Upper lobe of right lung (tissue), 1 donor: Measurements from ENCODE around the gene CCNY. TPM values are rescaled to one million over a fixed set of nuclear protein-coding genes. Genes with fewer than 3 reads are reported as not detected.

Experiments
- ATAC-seq: fragments of 200-7000 bp; cut with Tn5 transposase; one replicate; pipeline ENCODE4 v1.9.1; 2020; ENCODE audit warnings: mild to moderate bottlenecking, moderate library complexity
- DNase-seq: peaks from one replicate; pipeline ENCODE4 v3.0.0-alpha.2; 2020
- H3K27ac ChIP-seq: fragments of 200-600 bp; one replicate; pipeline ENCODE4 v1.8.0; 2022
- H3K27me3 ChIP-seq: fragments of 200-600 bp; one replicate; pipeline ENCODE4 v1.8.0; 2022; ENCODE audit warnings: mild to moderate bottlenecking
- H3K36me3 ChIP-seq: fragments of 200-600 bp; one replicate; pipeline ENCODE4 v1.8.0; 2022
- H3K4me1 ChIP-seq: fragments of 200-600 bp; one replicate; pipeline ENCODE4 v1.8.0; 2022
- H3K4me3 ChIP-seq: fragments of 200-600 bp; one replicate; pipeline ENCODE4 v1.8.0; 2022; ENCODE audit warnings: mild to moderate bottlenecking
- H3K9me3 ChIP-seq: fragments of 200-600 bp; one replicate; pipeline ENCODE4 v1.8.0; 2022
- CTCF ChIP-seq: fragments of 200-600 bp; IDR thresholded peaks from one replicate; pipeline ENCODE4 v1.8.0; 2022; ENCODE audit warnings: antibody characterized with exemption
- intact Hi-C: fragments of 100-400 bp; cut with DNase I; formaldehyde crosslinking; loops from one replicate; pipeline ENCODE4 v1.11.0; 2022
- total RNA-seq: library from RNA; stranded (reverse); fragmentation: NEBNext Ultra II Directional; extraction: Animal tissue kit (Norgen Biotek cat#: 25700); gene quantifications from one replicate; pipeline ENCODE4 v1.2.1, GENCODE V29; 2021
- donor health status: DM: no; HTN: yes; CAD: no; lungs with severe emphysema.

CCNY gene
- total RNA-seq, 1 donor from 2014 or later: 85.4 TPM

- Histone ChIP-seq H3K27me3 (no peaks in the 10 kb centered on the region), H3K4me1 (no peaks in the 10 kb centered on the region), H3K36me3 (peaks cover 36% of the 10 kb centered on the region), H3K9me3 (no peaks in the 10 kb centered on the region), H3K27ac (no peak overlapping the region), H3K4me3 (no peak overlapping the region)
- intact Hi-C loops: no loop called here
- no peak for TF ChIP-seq CTCF
- ATAC-seq (peak; percentile 74), DNase-seq (no peak)
Measured at GRCh38 chr10:35564341-35564968, 228.1 kb downstream of the CCNY start.

DNA sequence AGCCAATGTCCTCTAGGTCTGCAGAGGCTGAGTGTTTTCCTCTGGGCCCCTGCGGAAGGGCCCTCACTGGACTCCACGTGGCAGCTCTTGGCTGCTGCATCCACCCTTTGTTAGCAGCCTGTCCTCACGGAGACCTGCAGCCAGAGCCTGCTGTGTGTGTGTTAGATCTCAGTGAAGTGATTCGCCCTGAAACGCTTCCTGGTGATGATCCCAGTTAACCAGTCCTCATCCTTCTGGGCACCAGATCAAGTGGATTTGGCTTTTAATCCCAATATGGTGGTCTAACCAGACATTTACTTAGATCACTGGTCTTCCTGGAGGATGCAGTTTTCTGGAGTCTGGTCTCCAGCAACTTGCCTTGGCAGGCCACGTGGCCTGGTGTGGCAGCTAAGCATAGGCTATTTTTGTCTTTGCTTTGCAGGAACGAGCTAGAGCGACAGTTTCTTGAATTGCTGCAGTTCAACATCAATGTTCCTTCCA is 229.3 kb downstream of the CCNY start:
- H3K27me3 ChIP-seq: no peaks in the 10 kb centered on the region
- no peak overlapping the region for H3K4me3 ChIP-seq
- intact Hi-C loops: no loop called here
- peaks cover 46% of the 10 kb centered on the region for H3K36me3 ChIP-seq
- no peak overlapping the region for H3K27ac ChIP-seq
- H3K4me1 ChIP-seq: no peaks in the 10 kb centered on the region
- TF ChIP-seq CTCF: no peak
- ATAC-seq (no peak), DNase-seq (no peak)
- no peaks in the 10 kb centered on the region for H3K9me3 ChIP-seq

- no peak for TF ChIP-seq CTCF
- Histone ChIP-seq H3K27me3 (no peaks in the 10 kb centered on the region), H3K27ac (no peak overlapping the region), H3K4me3 (no peak overlapping the region), H3K4me1 (no peaks in the 10 kb centered on the region), H3K36me3 (peaks cover 55% of the 10 kb centered on the region), H3K9me3 (no peaks in the 10 kb centered on the region)
- ATAC-seq: no peak
- DNase-seq: no peak
- intact Hi-C loops: no loop called here
Measured at GRCh38 chr10:35567951-35568350, 231.6 kb downstream of the CCNY start.

DNA sequence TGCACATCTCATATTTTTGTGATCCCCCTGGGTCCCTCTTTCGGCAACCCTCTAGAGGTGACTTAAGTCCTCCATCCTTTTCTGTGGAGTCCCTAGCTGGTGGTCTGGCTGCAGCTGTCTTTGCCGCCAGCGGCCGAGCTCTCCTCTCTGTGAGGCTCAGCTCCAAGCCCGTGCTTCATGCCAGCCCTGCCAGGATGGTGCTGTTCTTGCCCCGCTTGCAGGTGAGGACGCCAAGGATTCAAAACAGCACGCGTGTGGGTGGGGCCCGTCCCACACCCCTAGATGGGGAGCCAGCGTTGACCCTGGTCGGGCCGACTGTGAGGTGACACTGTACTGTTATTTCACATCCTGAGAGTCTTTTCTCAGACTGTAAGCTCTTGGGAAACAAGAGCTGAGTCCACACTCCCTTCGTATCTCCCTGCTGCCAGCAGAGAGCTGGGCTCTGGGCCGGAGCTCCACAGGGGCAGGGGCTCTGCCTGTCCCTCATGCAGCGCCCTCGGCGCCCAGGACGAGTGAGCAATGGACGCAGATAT is 232.2 kb downstream of the CCNY start:
- TF ChIP-seq CTCF: no peak
- ATAC-seq: no peak

DNA sequence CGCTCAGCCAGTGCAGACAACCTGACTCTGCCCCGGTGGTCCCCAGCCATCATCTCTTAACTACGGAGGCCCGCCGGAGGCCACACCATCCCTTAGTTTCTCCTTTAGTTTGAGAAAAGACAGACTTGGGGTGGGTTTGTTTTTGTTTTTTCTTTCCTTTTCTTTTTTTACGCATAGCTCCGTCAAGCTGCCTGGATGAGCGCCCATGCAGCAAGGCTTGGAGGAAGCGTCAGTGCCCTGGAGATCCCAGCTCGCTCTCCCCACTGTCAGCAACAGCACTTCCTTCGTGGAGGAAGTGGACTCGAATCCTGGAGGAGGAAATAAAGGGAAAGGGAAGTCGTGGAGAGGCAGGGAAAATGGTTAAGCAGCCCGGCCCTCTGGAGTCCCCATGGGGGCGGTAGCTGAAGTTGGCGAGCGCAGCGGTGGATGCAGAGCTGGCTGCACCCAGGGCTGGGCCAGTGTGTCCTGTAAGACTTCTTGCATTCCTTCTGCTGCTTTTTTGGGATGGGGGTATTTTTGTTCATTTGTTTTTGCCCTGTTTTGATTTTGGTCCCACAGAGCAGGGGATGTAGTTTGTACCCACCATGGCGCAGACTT is 232.9 kb downstream of the CCNY start:
- Histone ChIP-seq H3K36me3 (peaks cover 63% of the 10 kb centered on the region), H3K4me3 (no peak overlapping the region), H3K27ac (no peak overlapping the region), H3K27me3 (no peaks in the 10 kb centered on the region), H3K4me1 (no peaks in the 10 kb centered on the region), H3K9me3 (no peaks in the 10 kb centered on the region)
- no peak for DNase-seq
- no peak for TF ChIP-seq CTCF
- intact Hi-C loops: no loop called here
- ATAC-seq: no peak

More for the DNA sequence above, 232.2 kb downstream of the CCNY start:
- DNase-seq: no peak
- intact Hi-C loops: no loop called here
- Histone ChIP-seq H3K27ac (no peak overlapping the region), H3K9me3 (no peaks in the 10 kb centered on the region), H3K36me3 (peaks cover 59% of the 10 kb centered on the region), H3K27me3 (no peaks in the 10 kb centered on the region), H3K4me1 (no peaks in the 10 kb centered on the region), H3K4me3 (no peak overlapping the region)
